ENCODE results near the gene SIRT3. TPM values are rescaled to one million over a fixed set of nuclear protein-coding genes. Genes with fewer than 3 reads are reported as not detected.

The SIRT3 gene
- total and polyA plus RNA-seq, 5 donors = 18.5 to 32.5 (median 26.4) TPM

GRCh38 chr11:236774-237767 is 929 bp upstream of the SIRT3 start, which contains the start of gene PSMD13:
Gene PSMD13 (plus strand): TSS chr11:236976. CDS start chr11:237050, 74 bp downstream.
- Histone ChIP-seq H3K27me3 (ENCODE audit: control insufficient read depth, insufficient read depth) (no peaks in the 10 kb centered on the region), H3K4me1 (ENCODE audit: control insufficient read depth, insufficient read depth, low read length) (no peaks in the 10 kb centered on the region), H3K27ac (ENCODE audit: low read length) (peak within 1 kb of the TSS; percentile 100), H3K4me3 (ENCODE audit: low read length) (peak within 1 kb of the TSS; percentile 98), H3K9me3 (ENCODE audit: control insufficient read depth, low read length) (no peaks in the 10 kb centered on the region)
- peak; percentile 89 to 95 (median 95) for DNase-seq
- ATAC-seq = peak; percentile 95 to 97
- intact Hi-C loops (cut with DNase I) = no loop called here
- 2% methylated on average over 62 of the region's 62 CpGs for WGBS

GRCh38 chr11:235609-235996 is 539 bp downstream of the SIRT3 start:
- DNase-seq (no peak), ATAC-seq (peak in 1 of 2 donors; percentile 4)
- Histone ChIP-seq H3K27me3 (ENCODE audit: control insufficient read depth, insufficient read depth) (no peaks in the 10 kb centered on the region), H3K4me1 (ENCODE audit: control insufficient read depth, insufficient read depth, low read length) (no peaks in the 10 kb centered on the region), H3K4me3 (ENCODE audit: low read length) (peak overlapping the region; percentile 98), H3K27ac (ENCODE audit: low read length) (peak overlapping the region; percentile 100), H3K9me3 (ENCODE audit: control insufficient read depth, low read length) (no peaks in the 10 kb centered on the region)
- WGBS = 3% methylated on average over 13 of the region's 13 CpGs
- intact Hi-C loops (cut with DNase I) = no loop called here

- intact Hi-C loops (cut with DNase I) = no loop called here
- H3K4me1 ChIP-seq (ENCODE audit: control insufficient read depth, insufficient read depth, low read length) = no peaks in the 10 kb centered on the region
- no peaks in the 10 kb centered on the region for H3K9me3 ChIP-seq (ENCODE audit: control insufficient read depth, low read length)
- WGBS = 85% methylated on average over 8 of the region's 8 CpGs
- peak overlapping the region; percentile 98 for H3K4me3 ChIP-seq (ENCODE audit: low read length)
- no peak for ATAC-seq
- H3K27me3 ChIP-seq (ENCODE audit: control insufficient read depth, insufficient read depth) = no peaks in the 10 kb centered on the region
- H3K27ac ChIP-seq (ENCODE audit: low read length) = no peak overlapping the region
- DNase-seq = no peak
Observed at GRCh38 chr11:235180-235579, 962 bp downstream of the SIRT3 start.

DNA sequence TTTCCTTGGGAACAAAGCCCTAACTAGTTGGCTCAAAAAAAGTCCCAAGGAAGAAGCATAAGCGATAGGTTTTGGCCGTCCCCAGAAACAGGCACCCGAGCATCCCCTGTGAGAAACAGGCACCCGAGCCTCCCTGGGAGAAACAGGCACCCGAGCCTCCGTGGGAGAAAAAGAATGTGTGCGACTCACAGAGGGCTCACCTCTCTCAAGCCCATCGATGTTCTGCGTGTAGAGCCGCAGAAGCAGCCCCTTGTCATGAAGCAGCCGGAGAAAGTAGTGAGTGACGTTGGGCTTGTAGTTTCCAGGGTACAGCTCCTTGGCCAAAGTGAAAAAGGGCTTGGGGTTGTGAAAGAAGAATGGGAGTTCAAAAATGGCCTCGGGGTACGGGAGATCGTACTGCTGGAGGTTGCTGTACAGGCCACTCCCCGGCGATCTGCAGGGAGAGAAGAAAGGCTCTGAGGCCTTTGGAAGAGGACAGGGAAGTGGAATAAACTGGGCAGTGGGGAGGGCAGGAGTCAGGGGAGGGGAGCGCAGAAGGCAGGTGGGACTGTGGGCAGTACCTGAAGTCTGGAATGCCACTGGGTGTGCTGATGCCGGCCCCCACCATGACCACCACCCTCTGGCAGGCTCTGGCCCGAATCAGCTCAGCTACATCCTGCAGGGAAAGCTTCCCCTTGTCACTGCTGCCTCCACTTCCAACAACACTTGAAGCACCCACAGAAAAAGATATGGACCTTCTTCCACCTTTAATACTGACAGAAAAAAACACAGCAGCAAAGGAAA is 3.2 kb downstream of the SIRT3 start:
- 88% methylated on average over 20 of the region's 20 CpGs for WGBS
- no peaks in the 10 kb centered on the region for H3K4me1 ChIP-seq (ENCODE audit: control insufficient read depth, insufficient read depth, low read length)
- H3K27ac ChIP-seq (ENCODE audit: low read length) = no peak overlapping the region
- no peak for ATAC-seq
- no peaks in the 10 kb centered on the region for H3K27me3 ChIP-seq (ENCODE audit: control insufficient read depth, insufficient read depth)
- intact Hi-C loops (cut with DNase I) = no loop called here
- no peak for DNase-seq
- no peaks in the 10 kb centered on the region for H3K9me3 ChIP-seq (ENCODE audit: control insufficient read depth, low read length)
- no peak overlapping the region for H3K4me3 ChIP-seq (ENCODE audit: low read length)

GRCh38 chr11:230431-230830 is 5.7 kb downstream of the SIRT3 start:
- 92% methylated on average over 10 of the region's 10 CpGs for WGBS

DNA sequence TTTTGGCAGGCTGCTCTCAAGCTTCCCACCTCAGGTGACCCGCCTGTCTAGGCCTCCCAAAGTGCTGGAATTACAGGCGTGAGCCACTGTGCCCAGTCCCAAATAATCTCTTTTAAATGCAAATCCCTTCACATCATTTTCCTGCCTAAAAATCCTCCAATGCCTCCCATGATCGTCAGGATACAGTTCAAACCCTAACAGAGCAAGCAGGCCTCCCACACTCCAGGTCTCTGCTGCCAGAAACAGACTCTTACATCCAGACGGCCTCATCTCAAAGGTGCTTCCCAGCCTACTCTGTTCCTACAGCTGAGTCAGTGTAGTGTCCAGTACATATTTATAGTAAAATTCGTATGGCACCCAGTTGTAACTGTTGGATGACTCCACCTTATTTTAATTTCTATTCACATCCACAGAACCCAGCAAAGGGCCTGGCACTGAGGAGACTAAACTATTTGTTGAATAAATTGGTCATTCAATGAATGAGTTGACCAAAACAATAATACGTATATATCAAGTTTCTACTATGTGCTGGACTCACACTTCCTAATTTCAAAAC is 8.2 kb downstream of the SIRT3 start:
- intact Hi-C loops (cut with DNase I) = no loop called here
- DNase-seq = no peak

More at GRCh38 chr11:230431-230830, 5.7 kb downstream of the SIRT3 start:
- Histone ChIP-seq H3K4me3 (ENCODE audit: low read length) (no peak overlapping the region), H3K27me3 (ENCODE audit: control insufficient read depth, insufficient read depth) (no peaks in the 10 kb centered on the region), H3K27ac (ENCODE audit: low read length) (no peak overlapping the region), H3K4me1 (ENCODE audit: control insufficient read depth, insufficient read depth, low read length) (no peaks in the 10 kb centered on the region), H3K9me3 (ENCODE audit: control insufficient read depth, low read length) (no peaks in the 10 kb centered on the region)
- ATAC-seq = no peak
- DNase-seq = no peak
- intact Hi-C loops (cut with DNase I) = no loop called here

DNA sequence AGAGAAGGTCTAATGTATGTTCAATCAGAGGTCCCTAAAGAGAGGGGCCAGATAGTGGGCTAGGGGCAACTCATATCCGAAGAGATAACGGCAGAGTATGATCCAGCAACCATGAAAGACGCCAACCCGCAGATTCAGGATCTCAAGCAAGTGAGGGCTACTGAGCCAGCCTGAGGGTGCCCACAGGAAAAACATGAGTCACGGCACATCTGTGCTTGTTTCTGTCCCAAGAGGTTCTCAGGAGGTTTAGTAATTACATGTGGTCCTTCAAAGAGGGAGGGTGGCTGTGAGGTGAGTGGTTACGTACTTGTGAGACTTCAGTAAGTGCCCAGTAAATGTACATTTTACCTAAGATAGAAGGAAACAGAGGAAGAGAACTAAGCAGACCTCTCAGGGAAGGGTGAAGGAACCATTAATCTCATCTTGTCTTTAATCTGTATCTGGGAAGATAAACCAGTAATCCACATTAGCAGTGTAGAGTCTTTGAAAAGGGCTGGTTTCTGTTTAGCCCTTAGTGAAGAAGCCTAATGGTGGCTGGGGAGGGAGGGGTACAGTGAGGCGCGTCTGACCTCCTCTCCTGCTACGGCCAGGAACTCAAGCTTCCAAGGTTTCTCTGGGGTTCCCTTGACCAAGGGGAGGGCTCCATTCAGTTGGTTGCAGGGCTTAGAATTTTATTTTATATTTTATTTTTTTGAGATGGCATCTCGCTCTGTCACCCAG is 10.2 kb downstream of the SIRT3 start:
- intact Hi-C loops (cut with DNase I) = no loop called here
- no peak for ATAC-seq
- no peak for DNase-seq
- no peak overlapping the region for H3K27ac ChIP-seq (ENCODE audit: low read length)
- H3K4me1 ChIP-seq (ENCODE audit: control insufficient read depth, insufficient read depth, low read length) = no peaks in the 10 kb centered on the region
- 93% methylated on average over 10 of the region's 10 CpGs for whole genome bisulfite sequencing
- H3K4me3 ChIP-seq (ENCODE audit: low read length) = no peak overlapping the region
- H3K27me3 ChIP-seq (ENCODE audit: control insufficient read depth, insufficient read depth) = no peaks in the 10 kb centered on the region
- no peaks in the 10 kb centered on the region for H3K9me3 ChIP-seq (ENCODE audit: control insufficient read depth, low read length)

More for the DNA sequence above, 8.2 kb downstream of the SIRT3 start:
- Histone ChIP-seq H3K4me1 (ENCODE audit: control insufficient read depth, insufficient read depth, low read length) (no peaks in the 10 kb centered on the region), H3K4me3 (ENCODE audit: low read length) (no peak overlapping the region), H3K27me3 (ENCODE audit: control insufficient read depth, insufficient read depth) (no peaks in the 10 kb centered on the region), H3K27ac (ENCODE audit: low read length) (no peak overlapping the region), H3K9me3 (ENCODE audit: control insufficient read depth, low read length) (no peaks in the 10 kb centered on the region)
- ATAC-seq = no peak
- WGBS = 85% methylated on average over 6 of the region's 6 CpGs

DNA sequence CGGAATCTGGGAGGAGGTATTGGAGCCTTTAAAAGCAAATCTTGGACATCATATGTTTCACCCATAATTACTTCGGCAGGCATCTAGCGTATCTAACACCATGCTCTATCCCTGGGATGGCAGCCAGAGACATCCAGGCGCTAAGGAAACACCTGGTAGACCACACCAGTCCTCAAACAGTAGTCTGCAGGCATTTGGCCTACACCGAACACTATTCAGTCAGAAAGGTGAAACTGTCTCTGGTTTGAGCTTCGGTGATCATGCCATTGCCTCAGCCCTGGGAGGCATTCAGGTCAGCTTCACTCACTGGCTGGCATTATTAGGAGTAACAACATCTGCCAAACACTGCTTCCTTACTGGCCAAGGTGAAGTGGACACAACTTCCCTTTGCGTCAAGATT is 11.7 kb downstream of the SIRT3 start:
- Histone ChIP-seq H3K27me3 (ENCODE audit: control insufficient read depth, insufficient read depth) (no peaks in the 10 kb centered on the region), H3K27ac (ENCODE audit: low read length) (no peak overlapping the region), H3K4me3 (ENCODE audit: low read length) (no peak overlapping the region), H3K4me1 (ENCODE audit: control insufficient read depth, insufficient read depth, low read length) (no peaks in the 10 kb centered on the region), H3K9me3 (ENCODE audit: control insufficient read depth, low read length) (no peaks in the 10 kb centered on the region)
- 85% methylated on average over 7 of the region's 7 CpGs for WGBS
- no peak for DNase-seq
- intact Hi-C loops (cut with DNase I) = no loop called here
- ATAC-seq = no peak

- H3K4me1 ChIP-seq (ENCODE audit: control insufficient read depth, insufficient read depth, low read length) = no peaks in the 10 kb centered on the region
- no peak overlapping the region for H3K27ac ChIP-seq (ENCODE audit: low read length)
- DNase-seq (no peak), ATAC-seq (no peak)
- no peaks in the 10 kb centered on the region for H3K27me3 ChIP-seq (ENCODE audit: control insufficient read depth, insufficient read depth)
- H3K4me3 ChIP-seq (ENCODE audit: low read length) = no peak overlapping the region
- H3K9me3 ChIP-seq (ENCODE audit: control insufficient read depth, low read length) = no peaks in the 10 kb centered on the region
- intact Hi-C loops (cut with DNase I) = no loop called here
- 83% methylated on average over 9 of the region's 9 CpGs for WGBS
Observed at GRCh38 chr11:223884-224283, 12.3 kb downstream of the SIRT3 start.

- H3K4me3 ChIP-seq (ENCODE audit: low read length) = no peak overlapping the region
- WGBS = 77% methylated on average over 16 of the region's 16 CpGs
- H3K4me1 ChIP-seq (ENCODE audit: control insufficient read depth, insufficient read depth, low read length) = no peaks in the 10 kb centered on the region
- intact Hi-C loops (cut with DNase I) = no loop called here
- no peaks in the 10 kb centered on the region for H3K27me3 ChIP-seq (ENCODE audit: control insufficient read depth, insufficient read depth)
- H3K9me3 ChIP-seq (ENCODE audit: control insufficient read depth, low read length) = no peaks in the 10 kb centered on the region
- H3K27ac ChIP-seq (ENCODE audit: low read length) = no peak overlapping the region
- no peak for DNase-seq
- peak in 1 of 2 donors; percentile 5 for ATAC-seq
Observed at GRCh38 chr11:223026-223789, 12.9 kb downstream of the SIRT3 start.

Data from right cardiac atrium (tissue), 5 donors.